DMS153 (cell line): Measurements from ENCODE around the gene ERVMER34-1.
A peak's percentile ranks its signal among the peaks of the same experiment; 100 is the strongest.

Source experiments
- DNase-seq: peaks from one replicate; lab custom pipeline; 2025; lab: John Stamatoyannopoulos, UW

Gene ERVMER34-1

GRCh38 chr4:52750819-52751486 lies at the start of gene ERVMER34-1:
ERVMER34-1 (minus strand) TSS chr4:52751425; CDS start chr4:52745520, 5,905 bp downstream.
- no peak for DNase-seq

- DNase-seq: no peak
Measured at GRCh38 chr4:52799813-52800212, 48.6 kb upstream of the ERVMER34-1 start.

- DNase-seq: no peak
Measured at GRCh38 chr4:52795533-52795932, 44.3 kb upstream of the ERVMER34-1 start.

GRCh38 chr4:52791936-52792335 lies 40.7 kb upstream of the ERVMER34-1 start:
- no peak for DNase-seq

GRCh38 chr4:52789774-52790173 lies 38.5 kb upstream of the ERVMER34-1 start:
- DNase-seq: no peak

GRCh38 chr4:52788806-52789205 lies 37.6 kb upstream of the ERVMER34-1 start:
- DNase-seq: no peak

GRCh38 chr4:52783069-52783468 lies 31.8 kb upstream of the ERVMER34-1 start:
- no peak for DNase-seq

GRCh38 chr4:52780617-52781354 lies 29.6 kb upstream of the ERVMER34-1 start:
- DNase-seq: no peak

- no peak for DNase-seq
Measured at GRCh38 chr4:52780206-52780605, 29.0 kb upstream of the ERVMER34-1 start.

GRCh38 chr4:52760256-52760655 lies 9.0 kb upstream of the ERVMER34-1 start:
- DNase-seq: no peak

- DNase-seq: no peak
Measured at GRCh38 chr4:52755426-52755825, 4.2 kb upstream of the ERVMER34-1 start.

- no peak for DNase-seq
Measured at GRCh38 chr4:52752936-52753335, 1.7 kb upstream of the ERVMER34-1 start.

GRCh38 chr4:52751487-52751911 lies 274 bp upstream of the ERVMER34-1 start:
- DNase-seq: peak; percentile 90

- DNase-seq: no peak
Measured at GRCh38 chr4:52750213-52750612, 1.0 kb downstream of the ERVMER34-1 start.

GRCh38 chr4:52748432-52748831 lies 2.8 kb downstream of the ERVMER34-1 start:
- DNase-seq: no peak

GRCh38 chr4:52744588-52744987 lies 6.6 kb downstream of the ERVMER34-1 start:
- no peak for DNase-seq

- no peak for DNase-seq
Measured at GRCh38 chr4:52743444-52744019, 7.7 kb downstream of the ERVMER34-1 start.

- no peak for DNase-seq
Measured at GRCh38 chr4:52729586-52729985, 21.6 kb downstream of the ERVMER34-1 start.

GRCh38 chr4:52728691-52729240 lies 22.5 kb downstream of the ERVMER34-1 start:
- no peak for DNase-seq

GRCh38 chr4:52726826-52727580 lies 24.2 kb downstream of the ERVMER34-1 start:
- no peak for DNase-seq

- DNase-seq: peak; percentile 95
Measured at GRCh38 chr4:52721968-52722815, 29.0 kb downstream of the ERVMER34-1 start.
